GM12892 (cell line): ENCODE results near the gene STPG2.

ENCODE experiments used
- POLR2A ChIP-seq: IDR thresholded peaks from 2 replicates; pipeline ENCODE4 v1.6.1; 2011; ENCODE audit warnings: low read depth, low read length, control low read depth
- POLR2AphosphoS5 ChIP-seq: IDR thresholded peaks from 2 replicates; pipeline ENCODE4 v1.6.1; 2011; ENCODE audit warnings: low read depth, low read length, control low read depth
- TAF1 ChIP-seq: IDR thresholded peaks from 2 replicates; pipeline ENCODE4 v1.6.1; 2011; ENCODE audit warnings: low read depth, mild to moderate bottlenecking, control low read depth, low read length, borderline replicate concordance

DNA sequence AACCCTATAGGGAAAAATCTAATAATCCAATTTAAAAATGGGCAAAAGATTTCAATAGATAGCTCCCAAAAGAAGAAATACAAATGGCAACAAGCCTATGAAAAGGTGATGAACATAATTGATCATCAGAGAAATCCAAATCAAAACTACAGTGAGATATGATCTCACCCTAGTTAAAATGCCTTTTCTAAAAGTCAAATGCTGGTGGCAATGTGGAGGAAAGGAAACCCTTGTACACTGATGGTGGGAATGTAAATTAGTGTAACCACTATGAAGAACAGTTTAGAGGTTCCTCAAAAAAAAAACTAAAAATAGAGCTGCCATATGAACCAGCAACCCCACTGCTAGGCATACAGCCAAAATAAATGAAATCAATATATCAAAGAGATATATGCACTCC, 44.5 kb downstream of the STPG2 start:
- TF ChIP-seq POLR2A (no peak), TAF1 (no peak), POLR2AphosphoS5 (no peak)
